IPS-18c (cell line): ENCODE measurements around the gene CHRM4.

Experiments
- H3K4me3 ChIP-seq: 2 replicates; pipeline ENCODE4 v1.7.0; 2013; ENCODE audit warnings: low read depth, mild to moderate bottlenecking, low read length, moderate library complexity; ENCODE audit not compliant: insufficient read depth
- H3K9me3 ChIP-seq: one replicate; pipeline ENCODE4 v1.6.1; 2013; ENCODE audit warnings: mild to moderate bottlenecking, low read length, moderate library complexity; ENCODE audit not compliant: control insufficient read depth, insufficient read depth

The CHRM4 gene

GRCh38 chr11:46391578-46392420 lies at the start of gene CHRM4:
TSS of gene CHRM4 (minus strand) at chr11:46391776. CDS start at chr11:46386557, 5,219 bp downstream.
- Histone ChIP-seq H3K9me3 (no peaks in the 10 kb centered on the region), H3K4me3 (peak within 1 kb of the TSS; percentile 77)

DNA sequence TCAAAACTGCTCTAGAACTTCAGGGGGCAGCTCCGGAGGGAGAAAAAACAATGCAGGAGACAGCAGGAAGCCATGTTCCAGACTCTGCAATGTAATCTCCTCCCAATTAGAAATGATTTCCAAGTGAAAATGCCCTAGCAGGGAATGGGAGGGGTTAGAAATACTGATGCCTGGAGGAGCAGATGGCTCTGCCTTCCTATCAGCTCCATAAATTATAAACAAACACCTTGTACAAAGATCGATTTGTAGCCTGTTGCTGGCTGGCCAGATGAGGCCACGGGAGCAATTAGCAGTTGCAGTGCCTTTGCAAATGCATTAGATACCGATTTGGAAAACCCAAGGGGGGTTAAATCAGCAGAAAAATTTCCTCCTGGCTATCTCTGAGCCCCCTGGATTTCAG lies 46.6 kb upstream of the CHRM4 start:
- Histone ChIP-seq H3K9me3 (no peaks in the 10 kb centered on the region), H3K4me3 (no peak overlapping the region)

DNA sequence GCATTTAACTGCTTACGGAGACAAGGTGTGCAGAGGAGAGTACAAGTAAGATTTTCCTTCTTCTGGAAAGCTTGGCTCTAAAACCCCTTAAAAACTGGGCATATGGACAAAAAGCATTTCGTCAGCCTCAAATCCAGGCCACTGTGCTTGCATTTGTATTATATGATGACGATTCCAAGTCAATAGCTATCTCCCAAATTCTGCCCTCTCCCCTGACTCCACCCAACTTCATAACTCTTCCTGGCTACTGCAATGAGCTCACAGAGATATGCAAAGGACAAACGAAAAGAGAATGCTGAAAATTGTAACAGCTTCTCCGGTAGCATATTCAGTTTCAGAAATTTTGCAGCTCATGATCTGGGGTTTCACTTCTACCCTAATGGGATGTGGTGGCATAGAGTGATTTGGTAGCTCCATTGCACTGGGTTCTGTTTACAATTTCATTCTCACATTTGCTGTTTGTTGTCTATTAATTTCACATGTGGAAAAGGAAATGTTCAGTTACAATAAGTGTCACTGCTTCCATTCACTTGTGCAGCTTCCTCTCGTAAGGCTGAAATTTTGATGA lies 45.6 kb upstream of the CHRM4 start:
- no peaks in the 10 kb centered on the region for H3K9me3 ChIP-seq

GRCh38 chr11:46436113-46436512 lies 44.5 kb upstream of the CHRM4 start:
- Histone ChIP-seq H3K4me3 (no peak overlapping the region), H3K9me3 (no peaks in the 10 kb centered on the region)

More for the DNA sequence above, 45.6 kb upstream of the CHRM4 start:
- H3K4me3 ChIP-seq = no peak overlapping the region

DNA sequence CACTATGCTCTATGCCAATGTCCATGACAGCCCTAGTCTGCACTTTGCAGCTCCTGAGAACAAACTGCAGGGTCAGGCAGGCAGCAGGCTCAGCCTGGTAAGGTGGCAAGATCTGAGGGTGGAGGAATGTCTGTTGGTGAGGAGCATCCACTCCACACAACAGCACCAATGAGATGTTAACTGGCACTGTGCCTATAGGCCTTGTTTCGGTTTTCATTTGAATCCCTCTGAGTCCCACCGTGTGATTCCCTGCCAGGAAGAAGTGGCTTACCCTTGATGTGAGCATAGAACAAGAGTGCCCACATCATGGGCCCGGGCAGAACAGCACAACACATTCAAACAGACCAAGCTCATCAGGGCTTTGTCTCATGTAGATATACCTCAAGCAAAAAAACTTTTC lies 44.1 kb upstream of the CHRM4 start:
- no peak overlapping the region for H3K4me3 ChIP-seq
- no peaks in the 10 kb centered on the region for H3K9me3 ChIP-seq

- Histone ChIP-seq H3K4me3 (no peak overlapping the region), H3K9me3 (no peaks in the 10 kb centered on the region)
Observed at GRCh38 chr11:46431211-46431610, 39.6 kb upstream of the CHRM4 start.

- Histone ChIP-seq H3K4me3 (no peak overlapping the region), H3K9me3 (no peaks in the 10 kb centered on the region)
Observed at GRCh38 chr11:46429717-46430116, 38.1 kb upstream of the CHRM4 start.

GRCh38 chr11:46427364-46427763 lies 35.8 kb upstream of the CHRM4 start:
- H3K4me3 ChIP-seq = no peak overlapping the region
- no peaks in the 10 kb centered on the region for H3K9me3 ChIP-seq

- no peak overlapping the region for H3K4me3 ChIP-seq
- no peaks in the 10 kb centered on the region for H3K9me3 ChIP-seq
Observed at GRCh38 chr11:46426233-46426991, 34.8 kb upstream of the CHRM4 start.

DNA sequence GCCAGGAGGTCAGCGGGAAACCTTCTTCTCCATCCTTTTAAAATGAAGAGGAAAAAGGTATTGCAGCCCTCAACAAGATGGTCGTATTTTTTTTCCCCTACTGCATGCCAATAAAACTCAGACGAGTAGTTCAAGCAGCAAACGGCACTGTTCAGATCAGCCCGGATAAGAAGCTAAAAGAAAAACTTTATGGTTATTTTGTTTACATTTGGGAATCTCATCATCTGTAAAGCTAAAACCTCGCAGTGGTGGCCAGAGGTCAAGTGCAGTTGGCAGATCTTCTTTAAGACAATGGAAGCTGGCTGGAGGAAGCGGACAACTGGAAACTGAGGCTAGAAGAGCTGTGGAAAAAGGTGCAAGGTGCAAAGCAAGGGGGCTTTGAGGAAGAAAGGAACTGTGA lies 31.0 kb upstream of the CHRM4 start:
- Histone ChIP-seq H3K4me3 (no peak overlapping the region), H3K9me3 (no peaks in the 10 kb centered on the region)

- Histone ChIP-seq H3K9me3 (no peaks in the 10 kb centered on the region), H3K4me3 (no peak overlapping the region)
Observed at GRCh38 chr11:46421257-46421880, 29.8 kb upstream of the CHRM4 start.

- Histone ChIP-seq H3K4me3 (no peak overlapping the region), H3K9me3 (no peaks in the 10 kb centered on the region)
Observed at GRCh38 chr11:46420513-46420912, 28.9 kb upstream of the CHRM4 start.

DNA sequence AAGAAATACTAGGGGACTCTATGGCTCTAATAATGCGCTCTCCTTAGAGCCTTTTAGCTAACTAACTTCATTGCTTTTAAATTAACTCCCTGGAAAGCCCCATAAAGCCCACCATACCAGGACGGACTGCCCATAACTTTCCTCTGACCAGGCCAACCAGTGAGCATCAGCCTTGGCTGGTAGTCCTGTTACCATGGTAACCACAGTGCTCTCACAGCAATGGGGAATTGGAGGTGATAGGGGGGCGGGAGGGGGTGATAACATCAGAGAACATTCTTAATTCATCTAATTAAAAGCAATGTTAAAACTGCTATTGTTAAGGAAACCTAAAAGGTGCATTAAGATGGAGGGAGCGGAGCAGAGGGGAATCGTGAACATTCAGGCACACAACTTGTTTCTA lies 27.2 kb upstream of the CHRM4 start:
- no peaks in the 10 kb centered on the region for H3K9me3 ChIP-seq
- H3K4me3 ChIP-seq = no peak overlapping the region

DNA sequence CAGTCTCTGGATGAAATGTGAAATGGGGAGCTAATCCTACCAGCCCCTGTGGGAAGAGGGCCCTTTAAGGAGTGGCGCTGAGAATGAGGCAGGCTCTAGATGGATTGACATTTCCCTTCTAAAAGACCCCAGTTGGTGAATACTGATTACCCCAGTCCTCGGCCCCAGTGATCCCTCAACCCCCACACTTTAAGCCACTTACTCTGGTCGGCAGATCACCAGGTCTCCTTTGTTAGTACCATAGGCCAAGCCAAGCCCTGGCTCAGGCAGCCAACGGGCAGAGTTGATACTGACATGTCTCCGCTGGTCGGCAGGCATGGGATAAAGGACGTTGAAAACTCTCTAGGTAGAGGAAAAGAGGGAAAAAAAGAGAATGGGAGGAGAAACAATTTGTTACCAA lies 26.1 kb upstream of the CHRM4 start:
- H3K4me3 ChIP-seq = no peak overlapping the region

GRCh38 chr11:46414879-46415278 lies 23.3 kb upstream of the CHRM4 start:
- Histone ChIP-seq H3K4me3 (no peak overlapping the region), H3K9me3 (no peaks in the 10 kb centered on the region)

More for the DNA sequence above, 26.1 kb upstream of the CHRM4 start:
- H3K9me3 ChIP-seq = no peaks in the 10 kb centered on the region

DNA sequence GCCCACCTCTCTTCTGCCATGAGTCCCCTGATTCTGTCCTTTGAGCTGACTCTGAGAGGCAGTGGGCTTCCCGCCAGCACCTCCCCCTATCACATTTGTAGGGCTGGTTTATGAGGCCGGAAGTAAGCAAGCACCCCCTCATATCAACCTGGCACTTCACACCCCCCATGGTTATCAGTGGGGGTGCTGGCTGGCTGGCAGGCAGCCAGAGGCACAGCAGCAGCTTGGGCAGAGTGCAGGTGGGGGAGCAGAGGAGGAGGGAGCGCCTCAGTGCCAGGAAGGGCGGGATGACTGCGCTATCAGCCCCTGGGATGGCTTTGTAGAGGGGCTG lies 22.9 kb upstream of the CHRM4 start:
- Histone ChIP-seq H3K4me3 (no peak overlapping the region), H3K9me3 (no peaks in the 10 kb centered on the region)

GRCh38 chr11:46413760-46414465 lies 22.3 kb upstream of the CHRM4 start:
- Histone ChIP-seq H3K9me3 (no peaks in the 10 kb centered on the region), H3K4me3 (no peak overlapping the region)
